Measurements from ENCODE around the gene UBE2QL1. TPM values are rescaled to one million over a fixed set of nuclear protein-coding genes. Genes with fewer than 3 reads are reported as not detected.

Gene UBE2QL1
- polyA plus RNA-seq, 1 of the 3 experiments (the other 2 are of a cell fraction) = 0.28 TPM

- whole genome bisulfite sequencing (ENCODE audit: low lambda C conversion rate) = 72% methylated on average over 4 of the region's 4 CpGs
- H3K4me1 ChIP-seq (ENCODE audit: control insufficient read depth in 1 of 2, insufficient read depth in 2 of 2, low read depth in 1 of 2, low read length in 1 of 2) = peaks cover 0 to 2% of the 10 kb centered on the region in 2 experiments; a peak in 1 of 4 replicates
- ChIA-PET CTCF (interaction anchor here (0.6 to 1.1 kb wide), 5 partner anchors 56 to 1042 kb away, joined by 3 read pairs; partner anchors contain the start of gene UBE2QL1), POLR2A (no interaction called here)
- H3K27me3 ChIP-seq (ENCODE audit: insufficient read depth) = no peaks in the 10 kb centered on the region; the same call in 1 of the 2 replicates
- H3K9ac ChIP-seq = no peak overlapping the region
- H3K27ac ChIP-seq (ENCODE audit: low read depth in 2 of 2, low read length in 1 of 2) = no peak overlapping the region
- H3K9me2 ChIP-seq = no peaks in the 10 kb centered on the region
- no peaks in the 10 kb centered on the region for H3F3A ChIP-seq (replicated peaks; ENCODE audit: insufficient read depth)
- H3K36me3 ChIP-seq (replicated peaks in 1 of 2; ENCODE audit: control insufficient read depth in 1 of 2, insufficient read depth in 2 of 2, low read length in 1 of 2) = no peaks in the 10 kb centered on the region
- no peak overlapping the region for H2AFZ ChIP-seq (ENCODE audit: low read depth)
- no peaks in the 10 kb centered on the region for H4K20me1 ChIP-seq (ENCODE audit: insufficient read depth)
- TF ChIP-seq EZH2phosphoT487 (IDR thresholded peaks at IDR 0.05; ENCODE audit: borderline replicate concordance, low read depth) (no peak), GABPA (IDR thresholded peaks at IDR 0.05; ENCODE audit: low read depth) (no peak), RCOR1 (IDR thresholded peaks at IDR 0.05; ENCODE audit: low read length) (no peak), FOXJ3 (CRISPR knock-in tag; IDR thresholded peaks at IDR 0.05) (no peak)
- DNase-seq = no peak
- no peak overlapping the region for H3K4me3 ChIP-seq (ENCODE audit: low read depth in 2 of 2, low read length in 1 of 2)
- no peaks in the 10 kb centered on the region for H3K9me3 ChIP-seq
- no peaks in the 10 kb centered on the region for H3K79me2 ChIP-seq (ENCODE audit: insufficient read depth)
- H3K4me2 ChIP-seq = no peak overlapping the region
These were observed 76.8 kb downstream of the UBE2QL1 start for GRCh38 chr5:6525422-6525821.

GRCh38 chr5:6525910-6526309 is 77.3 kb downstream of the UBE2QL1 start:
- H3K4me2 ChIP-seq = no peak overlapping the region
- no peaks in the 10 kb centered on the region; the same call in 1 of the 2 replicates for H3K27me3 ChIP-seq (ENCODE audit: insufficient read depth)
- 58% methylated on average over 8 of the region's 9 CpGs for WGBS (ENCODE audit: low lambda C conversion rate)
- no peak overlapping the region for H3K27ac ChIP-seq (ENCODE audit: low read depth in 2 of 2, low read length in 1 of 2)
- no peaks in the 10 kb centered on the region for H3K79me2 ChIP-seq (ENCODE audit: insufficient read depth)
- H3F3A ChIP-seq (replicated peaks; ENCODE audit: insufficient read depth) = no peaks in the 10 kb centered on the region
- H3K4me3 ChIP-seq (ENCODE audit: low read depth in 2 of 2, low read length in 1 of 2) = no peak overlapping the region
- no peak for TF ChIP-seq GABPA (IDR thresholded peaks at IDR 0.05; ENCODE audit: low read depth)
- TF ChIP-seq RAD21 (IDR thresholded peaks at IDR 0.05; ENCODE audit: low read length) = peak; percentile 78
- TF ChIP-seq CTCF (IDR thresholded peaks at IDR 0.05) = peak; percentile 26; the same call in 1 of the 2 replicates
- no peak for TF ChIP-seq MXI1 (IDR thresholded peaks at IDR 0.05; ENCODE audit: low read depth, low read length)
- TF ChIP-seq SMC3 (IDR thresholded peaks at IDR 0.05; ENCODE audit: low read depth, low read length) = peak; percentile 50; the same call in 1 of the 2 replicates
- TF ChIP-seq FOXM1 (IDR thresholded peaks at IDR 0.05; ENCODE audit: low read depth) = no peak
- no peaks in the 10 kb centered on the region for H4K20me1 ChIP-seq (ENCODE audit: insufficient read depth)
- no peak overlapping the region for H3K9ac ChIP-seq
- H3K4me1 ChIP-seq (ENCODE audit: control insufficient read depth in 1 of 2, insufficient read depth in 2 of 2, low read depth in 1 of 2, low read length in 1 of 2) = peaks cover 0 to 2% of the 10 kb centered on the region in 2 experiments; a peak in 1 of 4 replicates
- H2AFZ ChIP-seq (ENCODE audit: low read depth) = no peak overlapping the region
- no peaks in the 10 kb centered on the region for H3K9me3 ChIP-seq
- H3K36me3 ChIP-seq (replicated peaks in 1 of 2; ENCODE audit: control insufficient read depth in 1 of 2, insufficient read depth in 2 of 2, low read length in 1 of 2) = no peaks in the 10 kb centered on the region
- H3K9me2 ChIP-seq = no peaks in the 10 kb centered on the region
- CTCF ChIA-PET = interaction anchor here (0.6 to 1.1 kb wide), 5 partner anchors 55 to 1042 kb away, joined by 3 read pairs; partner anchors contain the start of gene UBE2QL1
- POLR2A ChIA-PET = no interaction called here
- peak; percentile 77 for DNase-seq

Data from SK-N-SH (cell line).